GM19463 (cell line): ENCODE measurements around the gene TECTA.
A peak's percentile ranks its signal among the peaks of the same experiment; 100 is the strongest.

Experiments
- ATAC-seq: cut with Tn5 transposase; IDR thresholded peaks from one replicate; pipeline ENCODE4 v1.9.1; 2021; ENCODE audit warnings: mild to moderate bottlenecking, moderate library complexity; ENCODE audit not compliant: unreplicated experiment

TECTA gene, protein sequence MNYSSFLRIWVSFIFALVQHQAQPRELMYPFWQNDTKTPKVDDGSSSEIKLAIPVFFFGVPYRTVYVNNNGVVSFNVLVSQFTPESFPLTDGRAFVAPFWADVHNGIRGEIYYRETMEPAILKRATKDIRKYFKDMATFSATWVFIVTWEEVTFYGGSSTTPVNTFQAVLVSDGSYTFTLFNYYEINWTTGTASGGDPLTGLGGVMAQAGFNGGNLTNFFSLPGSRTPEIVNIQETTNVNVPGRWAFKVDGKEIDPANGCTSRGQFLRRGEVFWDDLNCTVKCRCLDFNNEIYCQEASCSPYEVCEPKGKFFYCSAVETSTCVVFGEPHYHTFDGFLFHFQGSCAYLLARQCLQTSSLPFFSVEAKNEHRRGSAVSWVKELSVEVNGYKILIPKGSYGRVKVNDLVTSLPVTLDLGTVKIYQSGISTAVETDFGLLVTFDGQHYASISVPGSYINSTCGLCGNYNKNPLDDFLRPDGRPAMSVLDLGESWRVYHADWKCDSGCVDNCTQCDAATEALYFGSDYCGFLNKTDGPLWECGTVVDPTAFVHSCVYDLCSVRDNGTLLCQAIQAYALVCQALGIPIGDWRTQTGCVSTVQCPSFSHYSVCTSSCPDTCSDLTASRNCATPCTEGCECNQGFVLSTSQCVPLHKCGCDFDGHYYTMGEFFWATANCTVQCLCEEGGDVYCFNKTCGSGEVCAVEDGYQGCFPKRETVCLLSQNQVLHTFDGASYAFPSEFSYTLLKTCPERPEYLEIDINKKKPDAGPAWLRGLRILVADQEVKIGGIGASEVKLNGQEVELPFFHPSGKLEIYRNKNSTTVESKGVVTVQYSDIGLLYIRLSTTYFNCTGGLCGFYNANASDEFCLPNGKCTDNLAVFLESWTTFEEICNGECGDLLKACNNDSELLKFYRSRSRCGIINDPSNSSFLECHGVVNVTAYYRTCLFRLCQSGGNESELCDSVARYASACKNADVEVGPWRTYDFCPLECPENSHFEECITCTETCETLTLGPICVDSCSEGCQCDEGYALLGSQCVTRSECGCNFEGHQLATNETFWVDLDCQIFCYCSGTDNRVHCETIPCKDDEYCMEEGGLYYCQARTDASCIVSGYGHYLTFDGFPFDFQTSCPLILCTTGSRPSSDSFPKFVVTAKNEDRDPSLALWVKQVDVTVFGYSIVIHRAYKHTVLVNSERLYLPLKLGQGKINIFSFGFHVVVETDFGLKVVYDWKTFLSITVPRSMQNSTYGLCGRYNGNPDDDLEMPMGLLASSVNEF (N-terminal part only)

DNA sequence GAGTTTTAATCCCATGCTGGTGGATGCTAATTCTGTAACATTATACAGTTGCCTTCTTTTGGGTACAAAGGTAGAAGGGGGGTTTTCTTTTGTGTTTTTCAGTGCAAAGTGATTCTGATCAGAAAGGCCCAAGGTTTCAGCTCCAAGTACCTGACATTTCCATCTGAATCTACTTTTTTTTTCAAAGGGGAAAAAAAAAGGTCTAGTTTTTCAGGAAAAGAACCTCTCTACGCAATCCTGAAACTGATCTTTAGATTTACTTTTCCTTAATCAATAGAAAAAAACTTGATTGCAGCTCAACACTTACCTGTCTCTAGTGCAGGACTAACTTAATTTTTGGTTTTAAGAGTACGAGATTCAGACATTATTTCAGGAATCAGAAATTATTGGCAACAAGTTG, at the start of gene TECTA:
TECTA (plus strand) TSS at position 301 of the 400 bp plus-strand sequence. CDS start 1,423 bp downstream, outside the sequence.
- ATAC-seq, result no peak

DNA sequence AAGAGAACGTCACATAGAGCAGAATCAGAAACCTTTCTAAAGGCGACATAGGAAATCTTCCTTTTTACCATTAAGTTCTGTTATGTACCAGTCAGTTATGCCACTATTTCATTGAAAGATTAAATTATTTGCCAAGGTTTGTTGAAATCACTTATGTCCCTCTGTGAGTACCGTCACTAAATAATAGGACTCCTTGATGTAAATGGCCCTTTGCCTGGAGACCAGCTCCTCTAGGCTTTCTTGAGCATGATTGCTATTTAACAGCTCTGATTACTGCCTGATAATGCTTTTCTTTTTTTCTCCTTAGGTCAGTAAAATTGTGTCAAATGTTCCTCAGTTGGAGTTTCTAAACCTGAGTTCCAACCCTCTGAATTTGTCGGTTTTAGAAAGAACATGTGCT, 47.8 kb upstream of the TECTA start:
- ATAC-seq, result no peak

DNA sequence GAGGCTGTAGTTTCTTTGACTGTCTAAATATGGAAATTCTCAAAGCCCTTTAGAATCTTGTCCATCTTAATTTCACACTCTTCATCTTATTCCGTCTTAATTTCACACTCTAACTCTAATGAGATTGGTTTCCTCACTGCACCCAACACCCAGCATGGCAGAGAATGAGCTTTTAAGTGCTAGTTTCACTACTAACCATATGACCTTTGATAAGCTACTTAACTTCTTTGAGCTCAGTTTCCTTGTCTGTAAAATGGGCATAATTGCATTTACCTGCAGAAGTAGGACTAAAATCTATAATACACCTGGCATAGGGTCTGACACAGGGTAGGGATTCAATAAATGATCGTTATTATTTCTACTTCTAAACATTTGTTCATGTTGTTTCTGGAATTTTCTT, 46.8 kb upstream of the TECTA start:
- no peak for ATAC-seq

DNA sequence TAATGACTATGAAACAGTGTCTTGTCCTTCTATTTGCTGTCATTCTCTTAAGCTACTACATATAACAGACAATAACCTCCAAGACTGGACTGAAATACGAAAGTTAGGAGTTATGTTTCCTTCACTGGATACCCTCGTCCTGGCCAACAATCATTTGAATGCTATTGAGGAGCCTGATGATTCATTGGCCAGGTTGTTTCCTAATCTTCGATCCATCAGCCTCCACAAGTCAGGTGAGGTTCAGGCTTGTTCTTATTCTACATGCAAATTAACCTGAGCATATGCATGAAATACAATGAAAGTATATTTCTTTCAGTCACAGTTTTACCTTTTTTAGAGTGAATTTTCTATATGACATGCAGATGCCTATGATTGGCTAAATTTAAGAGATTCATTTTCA, 46.0 kb upstream of the TECTA start:
- ATAC-seq, result no peak

DNA sequence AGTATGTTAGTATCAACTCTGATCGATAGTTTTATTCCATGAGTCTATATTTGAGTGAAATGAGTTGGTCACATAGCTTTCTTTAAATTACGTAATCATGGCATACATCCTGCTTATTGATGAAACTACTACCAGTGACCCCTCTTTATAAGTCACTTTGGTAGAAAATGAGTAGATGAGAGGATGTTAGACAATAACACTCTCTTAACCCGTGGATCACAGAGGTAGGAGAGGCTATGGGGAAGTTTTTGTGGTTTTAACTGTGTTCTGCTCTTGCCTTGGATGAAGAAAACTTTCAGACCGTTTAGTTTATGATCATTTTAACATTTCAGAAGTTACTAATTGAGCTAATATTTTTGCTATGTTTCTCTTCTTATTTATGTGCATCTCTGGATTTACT, 43.1 kb upstream of the TECTA start:
- no peak for ATAC-seq

DNA sequence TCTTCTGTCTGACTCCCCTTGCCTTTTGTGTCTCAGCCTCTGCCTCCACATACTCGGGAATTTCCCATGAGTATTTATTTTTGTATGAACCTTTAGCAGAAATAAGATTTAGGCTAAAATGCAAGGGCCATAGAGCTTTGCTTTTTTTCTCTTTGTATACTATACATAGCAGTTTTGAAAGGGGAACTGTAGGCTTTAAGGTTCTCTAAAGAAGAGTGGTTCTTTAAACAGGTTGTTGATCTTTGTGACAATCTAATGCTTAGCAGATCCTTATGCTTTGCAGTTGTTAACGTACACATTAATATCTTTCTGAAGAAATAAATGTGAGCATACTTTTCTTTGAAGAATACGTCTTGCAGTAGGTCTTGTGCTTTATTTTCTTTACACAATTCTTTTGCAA, 42.1 kb upstream of the TECTA start:
- ATAC-seq, result no peak

DNA sequence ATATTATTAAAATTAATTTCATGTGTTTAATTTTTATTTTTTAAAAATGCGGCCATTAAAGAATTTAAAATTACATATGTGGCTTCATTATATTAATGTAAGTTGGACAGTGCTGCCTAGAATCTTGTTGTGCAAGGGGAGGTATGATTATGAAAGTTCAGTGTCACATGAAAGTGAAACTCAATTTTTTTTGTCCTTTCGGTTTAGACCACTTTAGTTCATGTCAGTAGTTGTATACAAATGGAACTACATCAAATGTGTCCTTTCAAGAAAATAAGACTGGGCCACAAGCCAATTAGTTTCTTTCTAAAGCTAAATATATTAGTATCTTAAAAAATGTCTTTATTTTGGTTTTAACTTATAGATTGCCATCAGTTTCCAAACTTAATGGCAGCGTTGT, 41.4 kb upstream of the TECTA start:
- peak; percentile 98 for ATAC-seq

DNA sequence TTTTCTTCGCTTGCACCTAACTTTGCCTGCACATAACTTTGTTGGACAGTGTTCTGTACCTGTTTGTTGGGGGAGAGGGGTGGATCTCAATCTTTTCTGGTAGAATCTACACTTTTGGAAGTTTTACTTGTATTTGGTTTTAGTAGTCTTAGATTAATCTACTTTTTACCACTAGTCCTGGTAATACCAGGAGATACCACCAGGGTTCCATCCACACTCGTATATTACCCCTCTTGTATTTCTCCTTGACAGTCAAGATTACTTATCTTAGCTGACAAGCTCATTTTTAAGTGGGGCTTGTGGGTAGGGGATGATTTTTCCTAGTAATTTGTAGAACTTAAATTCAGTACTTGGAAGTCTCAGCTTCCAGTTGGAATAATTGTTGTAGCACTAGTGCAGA, 37.3 kb upstream of the TECTA start:
- no peak for ATAC-seq

DNA sequence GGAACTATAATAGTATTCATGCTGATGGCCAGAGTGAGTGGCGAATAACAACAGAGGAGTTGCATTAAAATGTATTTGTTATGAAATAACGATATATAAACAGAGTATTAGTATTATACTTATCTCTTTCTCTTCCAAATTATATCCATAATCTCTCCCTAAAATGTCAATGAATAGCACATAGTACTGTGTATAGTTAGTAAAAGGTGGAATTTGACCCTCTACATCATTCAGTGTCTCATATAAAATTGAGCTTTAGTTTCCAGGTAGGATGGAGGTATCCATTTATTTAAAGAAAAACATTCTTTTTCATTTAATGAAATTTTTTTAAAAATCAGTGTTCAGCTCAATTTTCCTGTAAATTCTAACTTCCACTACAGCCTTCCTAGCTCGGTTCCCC, 34.4 kb upstream of the TECTA start:
- ATAC-seq, result no peak

DNA sequence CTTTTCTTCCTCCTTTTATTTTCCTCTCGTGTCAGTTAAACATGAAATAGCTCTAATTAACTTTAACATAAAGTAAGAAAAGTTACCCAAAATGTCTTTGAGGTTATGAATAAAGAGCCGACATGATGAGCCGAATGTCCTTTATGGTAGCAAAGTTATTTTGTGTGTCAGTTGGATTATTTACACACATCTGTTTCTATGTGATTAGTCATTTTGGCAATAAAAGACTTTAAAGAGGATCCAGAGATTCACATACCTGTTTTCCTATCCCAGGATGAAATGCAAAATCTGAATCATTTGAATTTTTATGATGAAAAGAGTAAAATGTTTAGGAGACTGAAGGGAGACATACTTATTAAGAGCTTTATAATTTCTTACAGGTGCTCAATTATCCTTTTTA, 34.0 kb upstream of the TECTA start:
- ATAC-seq, result no peak

DNA sequence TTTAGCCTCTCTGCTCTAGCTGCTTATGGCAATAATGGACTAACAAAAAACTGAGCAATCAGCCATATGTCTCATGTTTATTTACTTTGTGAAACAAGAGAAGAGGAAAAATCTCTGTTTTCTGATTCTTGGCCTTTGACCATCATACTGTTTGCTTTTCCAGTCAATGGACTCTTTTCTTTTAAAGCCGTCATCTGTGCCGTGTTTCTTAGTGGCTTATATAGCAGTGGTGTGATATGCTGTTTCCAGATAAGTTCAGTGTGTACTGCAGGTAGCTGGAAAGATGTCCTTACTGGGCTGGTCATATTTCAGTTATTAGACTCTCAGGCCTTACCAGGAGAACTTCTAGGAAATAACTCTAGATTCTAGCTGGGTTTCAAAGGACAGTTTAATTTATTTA, 33.6 kb upstream of the TECTA start:
- no peak for ATAC-seq

DNA sequence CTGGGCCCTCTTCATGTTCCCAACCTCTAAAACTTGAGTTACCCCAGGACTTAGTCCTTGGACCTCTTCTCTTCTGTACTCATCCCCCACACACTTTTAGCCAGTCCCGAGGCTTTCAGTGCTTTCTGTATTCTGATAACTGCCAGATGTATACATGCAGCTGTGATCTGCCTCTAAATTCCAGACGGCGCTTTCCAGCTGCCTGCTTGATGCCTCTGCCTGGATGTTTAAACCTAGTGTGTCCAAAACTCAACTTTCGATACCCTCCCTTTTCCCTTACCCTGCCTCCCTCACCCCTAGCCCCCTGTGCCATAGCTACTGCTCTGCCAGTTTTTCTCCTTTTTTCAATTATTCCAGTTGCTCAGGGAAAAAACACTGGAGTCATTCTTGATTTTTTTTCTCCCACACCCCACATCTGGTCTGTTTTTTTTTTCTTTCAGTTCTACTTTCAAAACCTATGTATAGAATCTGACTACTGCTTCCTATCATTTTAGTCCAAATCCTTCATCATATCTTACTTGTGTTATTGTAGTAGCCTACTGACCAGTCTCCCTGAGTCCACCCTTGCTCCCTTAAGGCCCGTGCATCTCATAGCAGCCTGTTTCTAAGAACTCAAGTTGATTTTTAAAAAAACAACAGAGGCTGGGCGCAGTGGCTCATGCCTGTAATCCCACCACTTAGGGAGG, 32.9 kb upstream of the TECTA start:
- ATAC-seq, result no peak

DNA sequence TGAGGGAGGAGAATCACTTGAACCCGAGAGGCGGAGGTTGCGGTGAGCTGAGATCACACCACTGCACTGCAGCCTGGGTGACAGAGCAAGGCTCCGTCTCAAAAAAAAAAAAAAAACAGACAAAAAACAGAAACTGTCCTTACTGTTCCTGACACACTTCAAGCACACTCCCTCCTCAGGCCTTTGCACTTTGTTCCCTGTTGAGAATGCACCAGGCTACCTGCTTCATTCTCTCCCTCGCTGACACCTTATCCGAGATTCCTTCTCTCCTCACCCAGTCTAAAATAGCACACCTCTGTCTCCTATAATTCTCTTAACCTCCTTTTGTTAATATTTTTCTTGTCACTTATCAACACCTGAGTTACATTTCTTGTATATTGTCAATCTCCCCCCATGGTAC, 32.3 kb upstream of the TECTA start:
- no peak for ATAC-seq

DNA sequence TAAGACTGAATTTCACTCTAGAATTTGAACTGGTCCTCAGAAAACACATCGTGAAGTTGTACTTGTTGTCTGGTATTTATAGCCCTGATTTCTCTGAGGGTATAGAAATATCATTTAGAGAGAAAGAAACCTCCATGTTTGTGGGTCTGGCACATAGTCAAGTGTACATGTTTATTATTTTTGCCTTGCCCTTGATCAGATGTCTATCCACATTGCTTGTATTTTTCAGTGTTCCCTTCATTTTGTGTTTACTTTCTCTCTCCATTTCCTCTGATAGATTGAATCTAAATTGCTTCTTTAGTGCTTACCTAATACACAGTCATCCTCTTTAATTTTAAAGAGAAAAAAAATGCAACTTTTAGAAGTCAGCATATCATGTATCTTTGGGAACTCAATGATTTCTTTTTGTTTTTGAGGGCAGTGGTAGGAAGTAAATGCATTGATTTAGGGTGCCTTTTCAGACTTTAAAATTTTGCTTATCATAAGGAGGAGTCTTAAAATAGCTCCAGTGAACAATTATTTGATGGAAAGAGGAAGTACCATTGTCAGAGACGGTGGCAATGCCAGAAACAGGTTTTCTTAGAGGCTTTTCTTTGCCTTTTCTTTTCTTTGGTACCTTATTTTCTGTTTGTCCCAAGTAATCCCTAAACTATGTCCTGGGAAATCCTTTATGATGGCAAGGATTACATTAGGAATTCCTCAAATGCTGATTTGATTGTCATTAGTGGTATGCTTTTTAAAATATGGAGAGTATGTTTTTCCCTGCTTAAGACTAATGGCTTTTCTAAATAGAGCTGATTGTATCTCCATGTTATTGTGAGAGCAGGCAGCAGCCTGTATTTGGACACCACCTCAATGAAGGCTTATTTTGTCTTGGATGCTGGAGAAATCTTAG, 29.8 kb upstream of the TECTA start:
- no peak for ATAC-seq

DNA sequence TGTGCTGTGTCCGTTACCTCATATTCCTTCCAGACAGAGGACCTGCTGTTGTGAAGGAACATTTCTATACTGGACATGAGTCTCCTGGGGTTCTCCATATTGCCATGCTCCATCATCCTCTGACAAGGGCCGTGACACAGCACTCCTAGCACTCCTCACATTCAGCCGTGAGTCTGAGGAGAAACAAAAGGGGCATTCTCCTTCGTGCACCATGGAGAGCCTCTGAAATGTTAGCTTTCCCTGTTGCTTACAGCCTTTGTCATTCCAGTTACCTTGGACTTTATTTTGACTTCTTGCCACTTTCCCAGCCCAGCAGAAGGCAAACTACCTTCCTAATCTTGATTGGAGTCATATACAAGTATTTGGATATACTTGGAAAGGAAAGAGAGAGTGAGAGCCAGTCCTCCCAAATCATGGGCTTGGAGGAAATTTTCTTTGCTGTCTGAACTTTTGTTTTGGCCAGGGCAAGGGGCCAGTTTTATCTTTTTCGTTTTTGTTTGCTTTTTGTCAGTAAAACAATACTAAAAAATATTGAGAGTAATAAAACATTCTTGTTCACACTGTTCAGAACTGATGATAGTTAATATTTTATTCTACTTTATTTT, 29.1 kb upstream of the TECTA start:
- no peak for ATAC-seq

DNA sequence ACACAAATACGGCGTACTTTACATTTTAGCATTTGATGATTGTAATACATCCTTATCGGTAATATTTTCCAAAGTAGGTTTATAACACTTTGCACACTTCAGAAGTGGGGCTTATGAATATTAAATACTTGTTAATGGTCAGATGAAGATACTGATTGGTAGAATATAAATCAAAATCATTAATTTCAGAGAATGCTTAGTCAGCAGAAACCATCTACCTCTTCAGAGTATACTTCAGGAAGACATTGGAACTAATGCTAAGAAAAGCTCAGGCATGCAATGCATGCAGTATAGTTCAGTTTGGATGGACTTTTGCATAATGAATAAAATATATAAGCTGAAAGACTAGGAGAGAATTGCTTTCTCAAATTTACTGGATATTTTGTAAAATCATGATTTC, 19.7 kb upstream of the TECTA start:
- ATAC-seq, result no peak

DNA sequence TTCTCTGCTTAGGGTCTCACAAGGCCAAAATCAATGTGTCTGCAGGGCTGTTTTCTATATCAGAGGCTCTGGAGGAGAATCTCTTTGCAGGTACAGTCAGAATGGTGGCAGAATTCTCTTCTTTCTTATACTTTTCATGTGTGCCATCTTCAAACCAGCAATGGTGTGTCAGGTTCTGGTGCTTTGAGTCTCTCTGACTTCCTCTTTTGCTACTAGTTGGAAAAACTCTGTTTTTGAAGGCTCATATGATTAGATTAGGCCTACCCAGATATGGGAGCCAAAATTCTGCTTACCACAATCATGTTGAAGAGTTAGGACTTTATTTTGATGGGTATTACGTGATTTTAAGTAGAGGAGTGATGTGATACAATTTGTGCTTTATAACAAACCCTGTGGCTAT, 18.8 kb upstream of the TECTA start:
- no peak for ATAC-seq

DNA sequence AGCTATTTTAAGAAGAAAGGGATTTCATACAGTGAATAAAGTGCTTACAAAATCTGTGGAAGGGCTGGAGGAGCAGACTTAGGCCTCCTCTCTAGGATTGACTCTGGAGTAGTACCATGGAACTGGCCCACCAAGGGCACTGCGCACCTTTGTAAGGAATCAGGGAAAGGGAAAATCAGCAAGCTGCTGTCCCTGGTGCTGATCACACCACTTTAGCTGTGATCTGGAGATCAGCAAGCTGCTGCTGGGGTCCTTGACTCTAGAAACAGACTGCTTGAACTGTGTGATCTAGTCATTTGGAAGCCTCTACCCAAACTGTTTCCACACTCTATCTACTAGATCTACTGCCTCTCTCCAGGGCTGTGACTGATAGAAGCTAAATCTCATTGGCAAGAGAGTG, 18.4 kb upstream of the TECTA start:
- ATAC-seq, result no peak

DNA sequence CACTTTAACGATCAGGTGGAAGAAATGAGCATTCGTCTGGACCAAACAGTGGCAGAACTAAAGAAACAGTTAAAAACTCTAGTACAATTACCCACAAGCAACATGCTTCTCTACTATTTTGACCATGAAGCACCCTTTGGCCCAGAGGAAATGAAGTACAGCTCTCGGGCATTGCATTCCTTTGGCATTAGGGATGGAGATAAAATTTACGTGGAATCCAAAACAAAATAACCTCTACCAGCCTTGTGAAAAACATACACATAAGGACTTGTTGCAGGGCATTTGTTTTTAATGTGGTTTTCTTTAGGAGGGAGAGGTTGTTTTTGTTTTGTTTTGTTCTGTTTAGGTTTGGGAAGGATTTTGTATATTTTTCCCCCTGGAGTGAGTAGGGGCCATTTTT, 14.2 kb upstream of the TECTA start:
- no peak for ATAC-seq
